NCI-H82 (cell line): Measurements from ENCODE around the gene SPP1.
A peak's percentile ranks its signal among the peaks of the same experiment; 100 is the strongest.

Experiments
- DNase-seq: peaks from one replicate; lab custom pipeline; 2025; lab: John Stamatoyannopoulos, UW

SPP1 gene

DNA sequence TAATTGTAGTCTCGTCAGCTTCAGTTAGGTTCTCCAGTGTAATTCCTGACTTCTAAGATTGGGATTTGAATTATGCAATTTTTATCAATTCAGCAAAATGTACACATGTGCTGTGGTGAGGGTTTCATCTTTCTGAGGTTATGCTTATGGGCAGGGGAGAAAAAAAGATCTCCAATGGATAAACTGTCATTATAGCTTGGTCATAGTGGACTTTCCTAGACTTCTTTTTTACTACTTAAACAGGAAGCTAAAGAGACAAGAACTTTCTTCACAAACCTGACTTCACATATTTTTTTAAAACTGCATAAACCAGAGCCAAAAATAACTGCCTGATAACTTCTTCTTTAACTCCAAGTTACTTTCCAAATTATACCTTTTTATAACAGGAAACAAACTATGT, 21.7 kb upstream of the SPP1 start:
- DNase-seq = no peak

DNA sequence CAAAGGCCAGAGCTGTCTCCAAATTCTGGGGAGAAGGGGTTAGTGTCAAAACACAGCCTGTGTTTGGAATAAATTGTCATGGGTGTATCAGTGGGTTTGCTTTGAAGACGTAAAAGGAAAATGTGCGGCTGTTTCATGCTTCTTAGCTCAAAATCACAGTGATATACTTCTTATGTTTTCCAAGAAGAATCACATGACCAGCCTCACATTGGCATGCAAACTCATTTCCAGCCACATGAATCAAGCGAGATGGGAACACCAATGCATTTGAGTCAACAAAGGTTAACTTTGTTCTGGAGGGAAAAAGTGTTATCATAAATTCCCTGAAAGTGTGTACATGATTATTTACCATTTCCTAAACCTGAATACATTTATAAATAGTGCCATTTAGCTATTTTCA, 19.0 kb upstream of the SPP1 start:
- DNase-seq = no peak

DNA sequence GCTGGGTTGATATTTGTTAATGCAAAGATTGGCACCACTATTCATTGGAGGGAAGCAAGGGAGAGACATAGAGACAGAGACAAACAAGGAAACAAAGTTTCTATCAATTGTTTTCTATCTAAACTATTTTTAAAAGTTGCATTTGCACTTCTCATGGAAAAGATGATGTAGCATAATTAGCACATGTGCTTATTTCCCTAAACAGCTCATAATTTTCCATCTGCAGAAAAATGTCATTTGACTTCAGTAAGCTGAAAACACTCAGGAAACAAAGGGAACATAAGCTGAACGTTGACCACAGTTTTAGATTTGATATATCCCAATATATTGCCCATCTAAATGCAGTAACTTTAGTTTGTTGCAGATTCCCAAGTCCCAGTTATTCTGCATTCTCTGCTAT, 18.5 kb upstream of the SPP1 start:
- DNase-seq = no peak

DNA sequence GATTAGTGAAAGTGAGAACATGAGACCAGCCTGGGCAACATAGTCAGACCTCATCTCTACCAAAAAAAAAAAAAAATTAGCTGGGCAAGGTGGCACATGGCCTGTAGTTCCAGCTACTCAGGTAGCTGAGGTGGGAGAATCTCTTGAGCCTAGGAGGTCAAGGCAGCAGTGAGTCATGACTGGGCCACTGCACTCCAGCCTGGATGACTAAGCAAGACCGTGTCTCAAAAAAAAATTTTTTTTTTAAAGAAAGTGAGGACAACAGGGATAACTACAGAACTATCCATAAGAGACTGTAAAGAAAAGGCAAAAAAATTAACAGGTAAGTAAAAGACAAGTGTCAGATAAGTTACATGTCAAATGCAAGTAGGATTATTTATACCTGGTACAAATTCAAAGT, 13.5 kb upstream of the SPP1 start:
- no peak for DNase-seq

DNA sequence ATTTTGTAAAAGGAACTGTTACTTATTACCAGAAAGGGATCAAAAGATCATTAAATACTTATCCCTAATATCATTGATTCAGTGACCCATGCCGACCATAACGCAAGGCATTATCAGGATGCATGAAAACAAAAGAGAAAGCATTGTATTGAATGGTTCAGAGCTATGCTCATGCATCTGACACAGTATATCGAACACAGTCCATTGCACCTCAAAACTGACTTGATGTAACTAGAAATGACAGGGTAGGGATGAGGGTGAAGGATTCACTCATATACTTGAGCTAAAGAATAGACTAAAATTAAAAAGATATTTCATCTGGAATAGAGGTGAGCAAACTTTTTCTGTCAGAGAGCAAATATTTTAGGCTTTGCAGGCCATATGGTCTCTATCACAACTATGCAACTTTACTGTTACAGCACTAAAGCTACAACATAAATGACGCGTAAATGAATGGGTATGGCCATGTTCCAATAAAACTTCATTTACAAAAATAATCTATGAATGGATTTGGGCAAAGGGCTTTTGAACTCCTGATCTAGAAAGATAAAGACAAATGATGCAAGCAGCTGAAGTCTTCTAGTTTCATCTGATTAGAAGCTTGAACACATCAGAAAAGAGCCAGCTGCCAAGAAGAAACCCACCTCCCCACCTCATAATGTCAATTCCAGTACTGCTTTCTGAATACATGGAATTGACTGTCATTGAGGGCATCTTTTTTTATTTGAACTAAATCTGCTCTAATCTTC, 12.9 kb upstream of the SPP1 start:
- DNase-seq = peak; percentile 43

DNA sequence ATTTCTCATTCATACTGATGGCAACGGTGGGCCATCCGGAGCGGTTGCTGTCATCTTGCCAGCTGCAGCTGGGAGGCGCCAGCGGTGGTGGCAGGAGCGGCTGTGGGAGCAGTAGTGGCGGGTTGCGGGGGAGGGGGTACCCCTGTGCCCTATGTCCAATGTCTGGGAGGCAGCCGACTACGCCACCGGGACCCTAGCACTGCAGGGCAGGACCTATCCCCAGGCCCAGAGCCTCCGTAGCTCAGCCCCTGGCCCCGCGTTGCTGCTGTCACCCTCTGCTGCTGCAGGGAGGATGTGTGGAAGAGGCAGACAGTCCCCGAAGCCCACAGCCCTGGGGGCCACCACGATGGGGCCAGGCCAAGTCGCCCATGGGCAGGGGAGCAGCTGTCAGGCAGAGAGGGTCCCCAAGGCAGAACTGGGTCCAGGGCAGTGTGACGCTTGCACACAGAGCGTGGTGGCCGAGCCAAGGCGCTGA, 10.0 kb upstream of the SPP1 start:
- DNase-seq = no peak

DNA sequence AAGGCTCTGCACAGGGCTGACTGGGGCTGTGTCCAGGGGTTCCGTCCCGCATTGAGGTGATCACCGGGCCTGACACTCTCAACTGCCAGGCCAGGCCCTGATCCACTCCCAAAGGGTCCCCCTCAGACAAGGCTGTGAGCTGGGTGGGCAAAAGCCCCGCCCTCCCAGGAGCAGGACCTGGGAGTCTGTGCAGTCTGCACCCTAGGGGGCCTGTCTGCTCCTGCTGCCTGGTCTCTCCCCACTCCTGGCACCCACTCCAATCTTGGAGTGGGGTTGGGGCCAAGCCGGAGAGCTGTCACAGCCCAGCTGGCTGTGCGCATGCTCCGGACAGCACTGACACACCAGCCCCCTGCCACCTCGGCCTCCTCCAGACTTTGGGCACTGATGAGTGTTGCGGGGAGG, 9.4 kb upstream of the SPP1 start:
- no peak for DNase-seq

DNA sequence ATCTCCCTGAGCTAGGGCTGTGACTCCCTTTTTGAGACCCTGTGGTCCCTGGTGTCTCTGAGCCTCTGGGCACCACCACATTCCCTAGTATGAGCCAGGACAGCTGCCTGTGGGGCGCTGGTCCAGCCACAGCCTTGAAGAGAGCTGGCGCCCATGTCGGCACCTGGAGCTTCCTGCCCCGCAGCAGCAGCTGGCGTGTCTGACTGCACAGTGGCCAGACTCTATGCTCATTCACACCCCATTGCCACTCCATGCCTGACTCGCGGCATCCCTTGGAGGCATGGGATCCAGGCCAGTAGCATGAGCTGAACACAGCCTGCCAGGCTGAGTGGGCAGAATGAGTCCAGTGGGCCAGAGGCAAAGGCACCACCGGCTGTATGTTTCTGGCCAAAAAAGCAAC, 8.3 kb upstream of the SPP1 start:
- no peak for DNase-seq

DNA sequence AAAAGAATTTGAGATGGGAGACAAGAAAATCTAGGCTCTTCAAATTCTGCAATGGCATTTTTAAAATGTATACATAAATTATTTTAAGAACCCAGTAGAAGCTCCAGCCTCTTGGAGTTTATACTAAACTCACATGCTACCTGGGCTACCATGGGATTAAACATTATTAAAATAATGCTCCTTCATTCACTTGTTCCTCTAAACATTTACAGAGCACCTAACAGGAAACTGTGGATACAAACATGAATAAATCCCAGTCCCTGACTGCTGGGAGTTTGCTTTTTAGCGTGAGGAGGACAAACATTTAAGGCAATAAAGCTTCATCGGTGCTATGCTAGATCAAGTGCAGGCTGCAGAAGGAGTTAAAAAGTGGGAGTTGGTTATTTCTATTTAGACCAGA, 5.4 kb upstream of the SPP1 start:
- DNase-seq = no peak

DNA sequence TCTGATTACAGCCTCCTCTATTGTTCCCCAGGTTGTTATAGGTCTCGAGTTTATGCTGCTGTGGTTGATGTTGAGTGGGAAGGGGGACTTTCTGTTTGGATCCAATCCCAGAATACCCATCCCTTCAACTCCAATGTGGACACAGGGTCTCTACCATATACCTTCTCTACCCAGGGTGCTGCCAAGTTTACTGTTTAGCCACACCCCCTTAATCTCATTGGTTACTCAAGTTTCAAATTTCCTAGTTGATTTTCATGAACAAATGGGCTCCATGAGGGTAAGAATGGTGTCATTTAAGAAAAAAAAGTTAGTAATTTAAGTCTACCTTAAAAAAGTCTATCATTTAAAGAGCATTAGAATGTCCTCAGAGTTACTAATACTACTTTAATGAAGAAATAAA, 3.6 kb upstream of the SPP1 start:
- no peak for DNase-seq

DNA sequence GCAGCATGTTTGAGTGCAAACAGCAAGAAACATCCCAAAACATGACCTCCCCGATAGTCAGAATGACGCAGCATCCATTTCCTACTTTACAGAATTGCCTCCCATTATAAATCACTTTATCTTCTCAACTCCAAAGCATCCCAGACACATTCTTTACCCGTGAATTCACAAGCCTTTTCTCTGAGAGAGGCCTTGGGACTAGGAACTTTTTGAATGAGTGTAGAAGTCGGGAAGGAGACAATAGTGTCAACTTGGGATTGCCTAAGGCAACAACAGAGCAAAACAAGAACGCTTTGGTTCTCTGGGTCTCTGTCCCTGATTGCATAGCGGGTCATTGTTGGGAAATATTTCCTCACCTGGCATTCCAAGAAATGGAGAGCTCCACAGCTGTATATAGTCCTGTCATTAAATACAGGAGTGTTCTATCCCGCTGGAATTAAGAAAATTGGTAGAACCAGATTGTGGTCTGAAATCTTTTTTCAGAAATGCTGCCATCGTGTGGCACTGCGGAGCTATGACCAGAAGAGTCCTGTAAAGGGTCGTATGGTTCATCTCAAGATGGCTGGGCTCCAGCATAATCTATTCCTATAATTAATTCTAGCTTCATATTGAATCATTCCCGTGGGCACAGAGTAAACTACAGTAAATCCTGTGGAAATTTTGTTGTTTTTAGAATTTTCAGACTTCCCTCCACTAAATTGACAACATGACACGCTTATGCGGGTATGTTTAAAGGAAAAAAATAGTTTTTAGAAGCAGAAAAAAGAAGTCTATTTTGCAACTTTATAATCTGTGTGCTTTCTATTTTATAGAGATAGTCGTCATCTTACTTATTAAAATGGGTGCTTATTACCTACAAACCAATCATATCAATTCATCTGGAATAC, 2.0 kb upstream of the SPP1 start:
- DNase-seq = peak; percentile 82

DNA sequence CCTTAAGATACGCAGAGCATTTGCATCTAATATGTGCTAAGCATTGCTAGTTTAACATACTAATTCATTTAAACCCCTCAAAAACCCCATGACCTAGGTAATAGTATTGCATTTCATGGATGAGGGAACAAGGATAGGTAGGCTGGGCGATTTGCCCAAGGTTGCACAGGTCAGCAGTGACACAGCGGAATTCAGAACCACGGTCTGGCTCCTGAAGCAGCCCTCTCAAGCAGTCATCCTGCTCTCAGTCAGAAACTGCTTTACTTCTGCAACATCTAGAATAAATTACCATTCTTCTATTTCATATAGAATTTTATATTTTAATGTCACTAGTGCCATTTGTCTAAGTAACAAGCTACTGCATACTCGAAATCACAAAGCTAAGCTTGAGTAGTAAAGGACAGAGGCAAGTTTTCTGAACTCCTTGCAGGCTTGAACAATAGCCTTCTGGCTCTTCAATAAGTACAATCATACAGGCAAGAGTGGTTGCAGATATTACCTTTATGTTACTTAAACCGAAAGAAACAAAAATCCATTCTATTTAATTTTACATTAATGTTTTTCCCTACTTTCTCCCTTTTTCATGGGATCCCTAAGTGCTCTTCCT, 555 bp upstream of the SPP1 start:
- DNase-seq = peak; percentile 23

DNA sequence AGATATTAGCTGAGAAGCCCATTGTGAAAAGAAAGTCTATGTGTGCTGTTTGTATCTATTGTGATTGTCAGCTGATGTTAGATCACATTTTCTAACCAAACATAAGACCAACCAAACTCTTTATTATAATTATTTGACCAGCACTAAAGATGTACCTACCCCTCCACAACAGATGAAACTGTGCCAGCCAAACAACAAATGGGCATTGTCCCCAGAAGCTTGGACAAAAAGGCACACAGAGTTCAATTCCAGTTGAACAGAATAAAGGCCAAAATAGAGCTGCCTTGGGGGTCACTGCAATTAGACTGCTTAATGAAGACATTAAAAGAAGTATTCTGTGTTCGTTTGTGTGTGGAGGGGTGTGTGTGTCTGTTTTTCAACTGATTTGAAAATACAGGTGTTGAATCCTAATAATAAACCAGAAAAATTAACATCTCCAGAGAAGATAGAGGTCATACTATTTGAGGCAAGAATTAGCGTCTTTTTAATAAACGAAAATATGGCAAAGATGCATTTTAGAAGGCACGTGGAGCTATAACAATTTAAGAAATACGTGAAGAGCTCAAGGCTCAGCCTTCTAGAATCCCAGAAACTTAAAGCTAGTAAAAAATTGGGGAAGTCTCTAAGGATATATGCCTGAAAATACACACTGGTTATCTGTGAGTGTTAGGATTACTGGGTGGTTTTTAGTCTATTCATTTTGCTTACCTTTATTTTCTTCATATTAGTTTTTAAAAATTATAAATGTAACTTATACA, 2.2 kb downstream of the SPP1 start:
- no peak for DNase-seq

DNA sequence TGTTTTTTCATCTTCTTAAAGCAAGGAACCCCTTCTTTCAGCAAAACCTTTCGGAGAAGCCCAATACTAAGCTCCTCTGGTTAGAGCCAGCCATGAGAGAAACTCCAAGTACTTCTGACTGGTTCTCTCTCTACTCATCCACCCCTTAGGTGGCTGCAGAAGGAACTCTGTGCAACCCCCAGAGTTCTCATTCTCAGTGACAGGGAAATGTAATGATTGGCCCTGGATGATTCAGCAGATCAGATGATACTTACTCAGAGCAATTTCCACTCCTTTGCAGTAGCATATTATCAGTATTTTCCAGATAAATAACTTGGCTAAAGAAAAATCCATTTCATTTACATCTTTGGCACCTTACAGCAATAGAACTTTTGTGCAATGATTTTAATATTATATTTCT, 3.2 kb downstream of the SPP1 start:
- DNase-seq = no peak

DNA sequence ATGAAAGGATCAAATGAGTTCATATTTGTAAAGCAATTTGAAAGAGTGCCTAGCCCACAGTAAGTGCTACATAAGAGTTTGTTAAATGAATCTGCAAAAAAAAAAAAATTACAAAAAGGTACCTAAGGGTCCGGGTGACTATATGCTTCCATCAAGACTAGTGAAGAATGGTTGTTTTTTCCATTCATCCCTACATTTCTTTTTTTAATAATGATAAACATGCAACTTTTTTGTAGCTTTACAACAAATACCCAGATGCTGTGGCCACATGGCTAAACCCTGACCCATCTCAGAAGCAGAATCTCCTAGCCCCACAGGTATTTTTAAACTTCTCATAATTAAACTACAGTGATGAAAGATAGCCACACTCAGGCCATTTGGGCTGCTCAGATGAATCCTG, 4.3 kb downstream of the SPP1 start:
- no peak for DNase-seq

DNA sequence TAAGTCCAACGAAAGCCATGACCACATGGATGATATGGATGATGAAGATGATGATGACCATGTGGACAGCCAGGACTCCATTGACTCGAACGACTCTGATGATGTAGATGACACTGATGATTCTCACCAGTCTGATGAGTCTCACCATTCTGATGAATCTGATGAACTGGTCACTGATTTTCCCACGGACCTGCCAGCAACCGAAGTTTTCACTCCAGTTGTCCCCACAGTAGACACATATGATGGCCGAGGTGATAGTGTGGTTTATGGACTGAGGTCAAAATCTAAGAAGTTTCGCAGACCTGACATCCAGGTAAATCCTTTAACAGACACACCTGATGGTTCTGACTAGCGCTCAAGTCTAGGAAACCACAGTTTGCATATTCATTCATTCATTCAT, 6.0 kb downstream of the SPP1 start:
- DNase-seq = no peak

DNA sequence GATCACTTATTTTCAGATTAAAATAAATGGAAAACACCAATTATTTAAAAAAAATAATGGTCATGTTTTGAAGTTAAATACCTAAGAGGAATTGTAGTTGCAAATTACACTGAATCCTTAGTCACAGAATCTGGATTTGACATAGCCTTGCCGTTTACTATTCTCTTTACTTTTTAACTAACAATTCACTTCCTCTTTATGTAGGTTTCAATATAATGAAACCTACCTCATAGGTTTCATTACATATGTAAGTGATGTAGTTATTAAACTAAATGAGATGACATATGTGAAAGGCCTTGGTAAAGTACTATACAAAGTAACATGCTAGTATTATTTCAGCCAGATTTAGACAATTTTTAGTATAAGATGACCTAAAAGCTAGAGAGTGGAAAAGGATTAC, 6.5 kb downstream of the SPP1 start:
- no peak for DNase-seq

DNA sequence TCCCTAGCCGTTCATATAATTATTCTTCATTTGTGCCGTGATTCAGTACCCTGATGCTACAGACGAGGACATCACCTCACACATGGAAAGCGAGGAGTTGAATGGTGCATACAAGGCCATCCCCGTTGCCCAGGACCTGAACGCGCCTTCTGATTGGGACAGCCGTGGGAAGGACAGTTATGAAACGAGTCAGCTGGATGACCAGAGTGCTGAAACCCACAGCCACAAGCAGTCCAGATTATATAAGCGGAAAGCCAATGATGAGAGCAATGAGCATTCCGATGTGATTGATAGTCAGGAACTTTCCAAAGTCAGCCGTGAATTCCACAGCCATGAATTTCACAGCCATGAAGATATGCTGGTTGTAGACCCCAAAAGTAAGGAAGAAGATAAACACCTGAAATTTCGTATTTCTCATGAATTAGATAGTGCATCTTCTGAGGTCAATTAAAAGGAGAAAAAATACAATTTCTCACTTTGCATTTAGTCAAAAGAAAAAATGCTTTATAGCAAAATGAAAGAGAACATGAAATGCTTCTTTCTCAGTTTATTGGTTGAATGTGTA, 7.0 kb downstream of the SPP1 start:
- no peak for DNase-seq

DNA sequence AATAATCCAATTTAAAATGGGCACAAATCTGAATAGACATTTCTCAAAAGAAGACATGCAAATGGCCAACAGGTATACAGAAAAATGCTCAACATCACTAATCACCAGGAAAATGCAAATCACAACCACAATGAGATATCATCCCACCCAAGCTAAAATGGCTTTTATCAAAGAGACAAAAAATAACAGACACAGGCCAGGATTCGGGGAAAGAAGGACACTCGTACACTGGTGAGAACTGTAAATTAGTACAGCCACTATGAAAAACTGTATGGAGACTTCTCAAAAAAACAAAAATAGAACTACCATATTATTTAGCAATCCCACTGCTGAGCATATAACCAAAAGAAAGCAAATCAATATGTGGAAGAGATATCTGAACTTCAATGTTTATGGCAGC, 8.5 kb downstream of the SPP1 start:
- no peak for DNase-seq

DNA sequence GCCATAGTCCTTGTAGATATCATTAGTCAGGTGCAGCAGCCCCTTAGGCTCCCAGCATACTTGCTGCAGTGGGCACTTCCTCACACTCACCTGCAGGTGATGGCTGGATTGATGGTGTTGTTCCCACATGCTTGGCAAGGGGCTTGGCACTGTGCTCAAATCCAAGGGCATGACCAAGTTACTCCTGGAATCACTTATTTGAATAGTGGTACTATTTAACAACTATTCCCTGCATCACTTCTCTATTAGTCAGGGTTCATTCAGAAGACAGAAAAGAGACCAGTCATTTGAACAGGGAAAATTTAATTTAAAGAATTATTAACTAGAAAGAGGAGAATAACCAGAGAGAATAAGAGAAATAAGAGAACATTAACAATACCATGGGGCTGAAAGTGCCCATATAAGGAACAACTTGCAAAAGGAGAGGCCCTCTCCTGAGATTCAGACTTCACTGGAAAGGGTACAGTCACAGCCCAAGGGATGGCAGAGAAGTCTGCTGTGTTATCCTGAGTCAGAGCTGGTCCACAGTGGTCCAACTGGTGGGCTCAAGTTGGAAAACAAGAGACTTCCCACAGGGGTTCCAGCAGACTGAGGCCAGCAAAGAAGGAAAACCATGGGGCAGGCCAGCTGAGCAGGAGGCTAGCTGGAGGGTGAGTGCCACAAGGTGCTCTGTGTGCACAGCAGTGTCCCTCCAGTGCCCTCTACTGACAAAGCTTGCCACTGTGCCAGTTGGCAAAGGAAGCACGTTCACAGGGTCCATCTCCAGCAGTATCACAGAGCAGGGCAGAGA, 9.8 kb downstream of the SPP1 start:
- peak; percentile 74 for DNase-seq

DNA sequence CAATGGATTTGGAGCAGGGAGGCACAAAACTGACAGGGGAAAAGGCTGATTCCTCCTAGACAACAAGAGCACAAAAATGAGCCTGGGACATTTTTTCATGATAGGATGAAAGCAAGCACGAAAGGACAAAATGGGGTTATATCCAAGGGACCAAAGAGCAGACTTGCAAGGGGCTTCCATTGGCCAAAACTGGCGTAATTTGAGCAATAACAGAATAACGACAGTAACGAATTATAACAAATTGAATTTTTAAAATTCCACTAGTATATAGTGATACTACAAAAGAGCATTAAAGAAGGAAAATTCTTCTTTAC, 10.3 kb downstream of the SPP1 start:
- no peak for DNase-seq
